PFSK-1 (cell line): ENCODE results near the gene IGFN1.

Experiments
- POLR2AphosphoS5 ChIP-seq: IDR thresholded peaks from 2 replicates; pipeline ENCODE4 v1.6.1; 2012; ENCODE audit warnings: low read depth, mild to moderate bottlenecking, control low read depth, low read length, moderate library complexity
- SIN3A ChIP-seq: IDR thresholded peaks from 2 replicates; pipeline ENCODE4 v1.6.1; 2012; ENCODE audit warnings: mild to moderate bottlenecking, low read length, moderate library complexity, borderline replicate concordance; ENCODE audit not compliant: insufficient read depth
- TAF1 ChIP-seq: IDR thresholded peaks from 2 replicates; pipeline ENCODE4 v1.6.1; 2012; ENCODE audit warnings: low read length, control low read depth, borderline replicate concordance; ENCODE audit not compliant: insufficient read depth
- TF ChIP-seq, protein P1 (sequence below), 2 experiments: IDR thresholded peaks; 2 replicates each; pipeline versions ENCODE4 v1.6.1 to v1.8.0; 2011 to 2012; ENCODE audit warnings: low read depth in 2 of 2, low read length in 2 of 2, control low read depth in 1 of 2, inconsistent platforms in 1 of 2, mild to moderate bottlenecking in 1 of 2, moderate library complexity in 1 of 2; ENCODE audit not compliant: insufficient read depth in 1 of 2

DNA sequence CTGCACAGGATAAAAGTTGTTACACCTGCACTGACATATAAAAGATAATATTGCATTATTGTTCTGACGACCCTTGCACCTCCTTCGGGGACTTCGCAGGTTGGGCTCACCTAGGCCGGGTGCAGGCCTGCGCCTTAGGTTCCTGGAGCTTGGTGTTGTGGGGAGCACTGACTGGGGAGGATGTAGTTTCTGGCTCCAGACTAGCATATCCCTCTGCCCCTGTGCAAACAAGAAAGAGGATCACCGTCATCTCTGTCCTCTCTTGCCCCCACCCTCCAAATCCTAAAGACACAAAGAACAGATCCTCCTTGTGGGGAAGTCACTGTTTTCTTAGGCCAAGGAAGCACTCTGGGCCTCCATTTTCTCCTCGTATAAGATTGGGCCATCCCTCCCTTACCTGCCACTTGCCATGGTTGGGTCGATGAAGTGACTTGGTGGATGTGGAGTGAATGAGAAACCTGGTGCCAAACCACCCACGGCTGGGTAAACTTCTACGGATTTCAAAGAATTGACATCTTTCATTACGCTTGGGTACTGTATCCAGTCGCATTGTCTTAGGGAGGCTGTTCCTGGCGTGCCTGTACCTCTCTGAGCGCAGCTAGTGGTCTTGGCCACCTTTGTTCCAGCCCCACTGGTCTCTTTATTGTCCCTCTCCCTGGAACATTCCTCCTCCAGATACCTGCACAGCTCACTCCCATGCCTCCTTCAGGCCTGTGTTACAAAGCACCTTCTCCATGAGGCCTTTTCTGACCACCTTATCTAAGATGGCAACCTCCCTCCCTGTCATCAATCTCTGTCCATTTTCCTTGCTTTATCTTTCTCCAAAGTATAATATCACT, 58.3 kb downstream of the IGFN1 start:
- TF ChIP-seq TAF1 = no peak
- TF ChIP-seq, protein P1, sequence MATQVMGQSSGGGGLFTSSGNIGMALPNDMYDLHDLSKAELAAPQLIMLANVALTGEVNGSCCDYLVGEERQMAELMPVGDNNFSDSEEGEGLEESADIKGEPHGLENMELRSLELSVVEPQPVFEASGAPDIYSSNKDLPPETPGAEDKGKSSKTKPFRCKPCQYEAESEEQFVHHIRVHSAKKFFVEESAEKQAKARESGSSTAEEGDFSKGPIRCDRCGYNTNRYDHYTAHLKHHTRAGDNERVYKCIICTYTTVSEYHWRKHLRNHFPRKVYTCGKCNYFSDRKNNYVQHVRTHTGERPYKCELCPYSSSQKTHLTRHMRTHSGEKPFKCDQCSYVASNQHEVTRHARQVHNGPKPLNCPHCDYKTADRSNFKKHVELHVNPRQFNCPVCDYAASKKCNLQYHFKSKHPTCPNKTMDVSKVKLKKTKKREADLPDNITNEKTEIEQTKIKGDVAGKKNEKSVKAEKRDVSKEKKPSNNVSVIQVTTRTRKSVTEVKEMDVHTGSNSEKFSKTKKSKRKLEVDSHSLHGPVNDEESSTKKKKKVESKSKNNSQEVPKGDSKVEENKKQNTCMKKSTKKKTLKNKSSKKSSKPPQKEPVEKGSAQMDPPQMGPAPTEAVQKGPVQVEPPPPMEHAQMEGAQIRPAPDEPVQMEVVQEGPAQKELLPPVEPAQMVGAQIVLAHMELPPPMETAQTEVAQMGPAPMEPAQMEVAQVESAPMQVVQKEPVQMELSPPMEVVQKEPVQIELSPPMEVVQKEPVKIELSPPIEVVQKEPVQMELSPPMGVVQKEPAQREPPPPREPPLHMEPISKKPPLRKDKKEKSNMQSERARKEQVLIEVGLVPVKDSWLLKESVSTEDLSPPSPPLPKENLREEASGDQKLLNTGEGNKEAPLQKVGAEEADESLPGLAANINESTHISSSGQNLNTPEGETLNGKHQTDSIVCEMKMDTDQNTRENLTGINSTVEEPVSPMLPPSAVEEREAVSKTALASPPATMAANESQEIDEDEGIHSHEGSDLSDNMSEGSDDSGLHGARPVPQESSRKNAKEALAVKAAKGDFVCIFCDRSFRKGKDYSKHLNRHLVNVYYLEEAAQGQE (IDR thresholded peaks at IDR 0.05; ENCODE audit: insufficient read depth in 1 of 2, low read depth in 2 of 2, low read length in 2 of 2) = no peak
- TF ChIP-seq SIN3A = no peak
- no peak for TF ChIP-seq POLR2AphosphoS5
